ENCODE data around the gene MRPS6.

- TF ChIP-seq CTCF (IDR thresholded peaks at IDR 0.05; ENCODE audit: low read depth, low read length, poor library complexity, severe bottlenecking) (no peak), EZH2phosphoT487 (IDR thresholded peaks at IDR 0.05; ENCODE audit: borderline replicate concordance, low read length) (no peak)
Observed at GRCh38 chr21:34073749-34074282, 438 bp downstream of the MRPS6 start.
